Neural cell (in vitro differentiated cells): ENCODE results near the gene MRPL12.

ENCODE experiments used
- CTCF ChIP-seq: fragments of 450-650 bp; IDR thresholded peaks from 2 replicates; pipeline ENCODE4 v1.5.1; 2014; ENCODE audit warnings: antibody characterized with exemption, mild to moderate bottlenecking, moderate library complexity; ENCODE audit not compliant: poor library complexity, severe bottlenecking
- EP300 ChIP-seq: fragments of 450-650 bp; conservative IDR thresholded peaks from 2 replicates; pipeline ENCODE4 v1.6.1; 2014; ENCODE audit warnings: antibody characterized with exemption, mild to moderate bottlenecking, moderate library complexity; ENCODE audit not compliant: poor library complexity, severe bottlenecking
- EZH2 ChIP-seq: fragments of 200-600, 300-800 bp; shearing (Covaris generic), sonication (generic); IDR thresholded peaks from 2 replicates; pipeline ENCODE4 v1.6.1; 2014; ENCODE audit warnings: antibody characterized with exemption, low read length, borderline replicate concordance, mild to moderate bottlenecking; ENCODE audit not compliant: insufficient read depth, poor library complexity, severe bottlenecking
- POLR2AphosphoS5 ChIP-seq: IDR thresholded peaks from 2 replicates; pipeline ENCODE4 v1.6.1; 2012
- RAD21 ChIP-seq: fragments of 450-650 bp; conservative IDR thresholded peaks from 2 replicates; pipeline ENCODE4 v1.6.1; 2014; ENCODE audit warnings: antibody characterized with exemption, mild to moderate bottlenecking, moderate library complexity
- REST ChIP-seq: IDR thresholded peaks from 2 replicates; pipeline ENCODE4 v1.6.1; 2012; ENCODE audit warnings: borderline replicate concordance
- TAF1 ChIP-seq: IDR thresholded peaks from 2 replicates; pipeline ENCODE4 v1.6.1; 2012; ENCODE audit warnings: low read depth

GRCh38 chr17:81712468-81713003 is 9.4 kb downstream of the MRPL12 start:
- TF ChIP-seq REST (no peak), RAD21 (no peak), CTCF (no peak), POLR2AphosphoS5 (no peak), EZH2 (no peak), EP300 (peak; percentile 6), TAF1 (no peak)
